ENCODE measurements around the gene LAMC3. TPM values are rescaled to one million over a fixed set of nuclear protein-coding genes. Genes with fewer than 3 reads are reported as not detected.
A peak's percentile ranks its signal among the peaks of the same experiment; 100 is the strongest.

Gene LAMC3
- total RNA-seq, 1 experiment from 2014 or later, result 91.8 TPM

DNA sequence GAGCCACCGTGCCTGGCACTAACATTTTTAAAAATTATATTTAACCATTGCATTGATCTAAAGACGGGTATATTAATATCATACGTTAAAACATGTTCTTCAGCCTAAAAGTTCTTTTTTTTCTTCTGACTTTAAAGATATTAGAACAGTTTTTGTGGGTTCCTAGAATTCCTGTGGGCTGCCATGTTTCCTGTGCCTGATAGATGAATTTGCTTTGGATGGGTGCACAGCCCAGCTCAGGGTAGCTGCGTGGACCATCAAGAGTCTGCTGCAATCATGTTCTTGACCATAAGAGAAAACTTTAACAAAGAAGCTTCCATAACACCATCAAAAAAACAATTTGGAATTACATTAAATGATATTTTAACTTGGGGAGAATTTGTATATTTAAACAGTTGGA, 2.4 kb upstream of the LAMC3 start:
- Histone ChIP-seq H3K4me3 (ENCODE audit: insufficient read depth, low read depth, low read length) (no peak overlapping the region), H3K36me3 (replicated peaks; ENCODE audit: control insufficient read depth, insufficient read depth, low read length) (no peaks in the 10 kb centered on the region), H3K27me3 (ENCODE audit: control insufficient read depth, insufficient read depth, low read length) (no peaks in the 10 kb centered on the region)
- DNase-seq, result no peak

GRCh38 chr9:131008086-131008485, 888 bp upstream of the LAMC3 start:
- no peak for DNase-seq
- no peak overlapping the region for H3K4me3 ChIP-seq (ENCODE audit: insufficient read depth, low read depth, low read length)
- no peaks in the 10 kb centered on the region for H3K27me3 ChIP-seq (ENCODE audit: control insufficient read depth, insufficient read depth, low read length)
- no peaks in the 10 kb centered on the region for H3K36me3 ChIP-seq (replicated peaks; ENCODE audit: control insufficient read depth, insufficient read depth, low read length)

DNA sequence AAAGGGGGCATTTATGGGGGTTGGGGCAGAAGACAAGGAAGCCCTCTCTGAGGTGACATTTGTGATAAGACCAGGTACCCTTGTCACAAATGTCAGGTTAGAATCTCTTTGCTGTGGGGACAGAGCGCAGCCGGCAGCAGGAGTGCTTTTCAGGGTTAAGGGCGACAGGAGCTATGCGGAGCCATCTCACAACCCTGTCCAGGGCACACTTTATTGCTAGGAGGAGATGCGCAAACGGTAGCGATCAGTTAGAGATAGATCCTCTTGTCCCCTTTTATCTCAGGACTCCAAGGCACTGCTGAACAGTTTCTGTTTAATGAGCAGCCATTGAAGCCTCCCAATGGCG, 438 bp upstream of the LAMC3 start:
- Histone ChIP-seq H3K27me3 (ENCODE audit: control insufficient read depth, insufficient read depth, low read length) (no peaks in the 10 kb centered on the region), H3K4me3 (ENCODE audit: insufficient read depth, low read depth, low read length) (peak overlapping the region; percentile 22), H3K36me3 (replicated peaks; ENCODE audit: control insufficient read depth, insufficient read depth, low read length) (no peaks in the 10 kb centered on the region)
- no peak for DNase-seq

DNA sequence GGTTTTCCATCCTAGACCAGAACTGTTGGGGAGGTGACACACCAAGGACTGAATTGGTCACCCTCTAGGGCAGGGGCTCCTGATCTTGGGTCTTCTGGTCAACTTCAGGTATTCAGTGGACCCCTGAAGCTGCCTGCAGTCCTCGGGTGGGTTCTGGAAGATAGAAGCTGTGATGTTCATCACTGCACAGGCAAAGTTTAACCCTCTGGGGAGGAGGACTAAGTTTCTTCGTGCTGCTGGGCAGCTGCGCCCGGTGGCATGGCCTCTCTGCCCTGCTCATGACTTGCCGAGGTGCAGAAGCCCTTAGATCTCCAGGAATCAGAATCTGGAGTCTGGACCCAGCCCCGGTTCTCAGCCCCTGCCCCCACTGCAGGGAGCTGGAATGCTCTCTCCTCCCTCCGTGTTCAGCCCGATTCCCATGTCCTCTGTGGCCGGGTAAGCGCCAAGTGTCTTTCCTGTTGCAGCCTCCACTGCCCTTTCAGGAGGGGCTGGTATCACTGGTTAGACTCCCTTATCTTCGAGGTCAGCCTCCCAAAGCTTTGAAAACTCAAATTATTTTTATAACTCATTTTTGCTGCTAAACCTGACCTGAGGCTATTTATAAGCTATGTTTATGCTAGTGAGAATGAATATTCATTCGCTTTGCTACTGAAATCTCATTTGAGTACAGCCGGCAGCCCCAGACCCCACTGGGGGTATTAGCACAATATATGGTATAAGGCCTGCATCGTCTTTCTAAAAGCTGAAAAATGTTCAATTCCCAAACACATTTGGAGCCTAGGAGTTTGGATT, 1.7 kb downstream of the LAMC3 start:
- Histone ChIP-seq H3K27me3 (ENCODE audit: control insufficient read depth, insufficient read depth, low read length) (no peaks in the 10 kb centered on the region), H3K4me3 (ENCODE audit: insufficient read depth, low read depth, low read length) (peak overlapping the region; percentile 71; the same call in 1 of the 2 replicates), H3K36me3 (replicated peaks; ENCODE audit: control insufficient read depth, insufficient read depth, low read length) (no peaks in the 10 kb centered on the region; the same call in 1 of the 2 replicates)
- DNase-seq, result peak; percentile 64

DNA sequence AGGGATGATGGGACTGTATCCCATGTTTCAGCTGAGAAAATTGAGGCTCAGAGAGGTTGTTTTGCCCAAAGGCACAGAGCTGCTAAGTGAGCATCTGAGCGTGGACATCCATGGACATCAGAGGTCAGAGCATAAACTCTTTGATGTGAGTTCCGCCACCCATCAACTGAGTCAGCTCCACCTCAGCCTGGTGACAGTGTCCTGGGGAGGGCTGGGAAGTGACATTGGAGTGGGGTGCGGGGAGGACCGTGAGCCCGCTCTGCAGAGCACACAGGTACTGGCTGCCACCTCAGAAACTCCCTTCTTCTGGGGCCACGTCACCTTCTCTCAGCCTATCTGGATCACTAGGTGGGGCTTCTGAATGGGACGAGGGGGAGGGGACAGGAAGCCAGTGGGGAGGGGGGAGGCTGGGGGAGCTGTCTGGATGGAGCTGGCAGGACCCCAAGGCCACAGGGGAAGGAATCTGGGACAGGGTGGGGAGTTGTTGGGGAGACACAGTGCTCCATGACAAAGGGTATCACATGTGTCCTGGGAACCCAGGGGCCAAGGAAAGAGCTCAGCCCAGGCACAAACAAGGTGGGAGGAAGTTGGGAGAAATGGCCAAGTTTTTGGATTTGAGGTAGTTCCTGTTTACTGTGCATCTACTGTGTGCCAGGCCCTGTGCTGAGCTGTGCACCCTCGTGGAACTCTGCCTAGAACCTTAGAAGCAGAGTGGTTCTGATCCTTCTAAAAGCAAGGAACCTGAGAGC, 2.5 kb downstream of the LAMC3 start:
- peak overlapping the region; percentile 71; the same call in 1 of the 2 replicates for H3K4me3 ChIP-seq (ENCODE audit: insufficient read depth, low read depth, low read length)
- peak; percentile 73 for DNase-seq
- H3K36me3 ChIP-seq (replicated peaks; ENCODE audit: control insufficient read depth, insufficient read depth, low read length), result no peaks in the 10 kb centered on the region; the same call in 1 of the 2 replicates
- H3K27me3 ChIP-seq (ENCODE audit: control insufficient read depth, insufficient read depth, low read length), result no peaks in the 10 kb centered on the region

DNA sequence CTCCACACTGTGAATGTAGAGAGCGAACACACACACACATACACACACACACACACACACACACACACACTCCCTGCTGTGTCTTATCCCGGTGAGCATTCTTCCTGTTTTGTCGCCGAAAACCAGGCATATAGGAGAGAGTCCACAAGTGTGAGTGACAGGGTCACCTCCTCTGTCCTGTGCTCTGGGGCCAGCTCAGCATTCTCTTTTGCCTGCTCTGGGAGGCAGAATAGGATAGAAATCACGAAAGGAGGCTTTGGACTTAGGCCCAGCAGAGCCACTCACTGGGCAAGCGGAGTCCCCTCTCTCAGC, 3.0 kb downstream of the LAMC3 start:
- peak; percentile 48 for DNase-seq
- H3K4me3 ChIP-seq (ENCODE audit: insufficient read depth, low read depth, low read length), result no peak overlapping the region
- H3K36me3 ChIP-seq (replicated peaks; ENCODE audit: control insufficient read depth, insufficient read depth, low read length), result no peaks in the 10 kb centered on the region; the same call in 1 of the 2 replicates
- no peaks in the 10 kb centered on the region for H3K27me3 ChIP-seq (ENCODE audit: control insufficient read depth, insufficient read depth, low read length)

- peak; percentile 69 for DNase-seq
- no peaks in the 10 kb centered on the region for H3K27me3 ChIP-seq (ENCODE audit: control insufficient read depth, insufficient read depth, low read length)
- no peaks in the 10 kb centered on the region; the same call in 1 of the 2 replicates for H3K36me3 ChIP-seq (replicated peaks; ENCODE audit: control insufficient read depth, insufficient read depth, low read length)
- H3K4me3 ChIP-seq (ENCODE audit: insufficient read depth, low read depth, low read length), result no peak overlapping the region
Measured at GRCh38 chr9:131012396-131012917, 3.5 kb downstream of the LAMC3 start.

DNA sequence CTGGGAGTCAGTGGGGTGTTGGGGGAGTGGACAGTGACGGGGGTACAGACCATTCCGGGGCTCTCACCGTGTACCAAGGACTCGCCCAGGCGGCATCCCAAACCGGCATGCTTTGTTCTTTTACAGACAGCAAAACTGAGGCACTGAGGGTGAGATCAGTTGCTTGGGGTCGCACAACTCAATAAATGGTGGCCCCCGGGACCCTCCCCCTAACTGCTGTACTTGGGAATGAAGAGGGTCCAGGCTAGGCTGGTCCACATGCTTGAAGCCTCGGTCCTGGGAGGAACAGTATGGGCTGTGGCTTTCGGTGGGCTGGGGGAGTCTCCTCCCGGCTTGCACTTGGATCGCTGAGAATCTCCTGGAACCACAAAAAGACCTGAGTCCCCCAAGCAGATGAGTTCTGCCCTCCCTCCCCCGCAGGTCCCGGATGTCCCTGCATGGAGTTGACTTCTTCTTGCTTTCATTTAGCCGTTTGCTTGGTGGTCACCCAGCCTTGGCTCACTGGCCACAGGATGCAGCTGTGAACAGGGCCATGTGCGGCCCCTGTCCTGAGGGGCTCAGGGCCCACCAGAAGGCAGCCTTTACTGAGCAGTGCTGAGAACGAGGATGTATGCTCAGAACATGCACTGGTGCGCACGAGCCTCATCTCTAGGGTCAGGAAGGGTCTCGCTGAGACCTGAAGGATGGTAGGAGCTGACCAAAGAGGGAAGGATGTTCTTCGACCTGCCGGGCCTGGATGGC, 4.2 kb downstream of the LAMC3 start:
- no peaks in the 10 kb centered on the region; the same call in 1 of the 2 replicates for H3K36me3 ChIP-seq (replicated peaks; ENCODE audit: control insufficient read depth, insufficient read depth, low read length)
- DNase-seq, result peak; percentile 60
- no peak overlapping the region for H3K4me3 ChIP-seq (ENCODE audit: insufficient read depth, low read depth, low read length)
- no peaks in the 10 kb centered on the region for H3K27me3 ChIP-seq (ENCODE audit: control insufficient read depth, insufficient read depth, low read length)

DNA sequence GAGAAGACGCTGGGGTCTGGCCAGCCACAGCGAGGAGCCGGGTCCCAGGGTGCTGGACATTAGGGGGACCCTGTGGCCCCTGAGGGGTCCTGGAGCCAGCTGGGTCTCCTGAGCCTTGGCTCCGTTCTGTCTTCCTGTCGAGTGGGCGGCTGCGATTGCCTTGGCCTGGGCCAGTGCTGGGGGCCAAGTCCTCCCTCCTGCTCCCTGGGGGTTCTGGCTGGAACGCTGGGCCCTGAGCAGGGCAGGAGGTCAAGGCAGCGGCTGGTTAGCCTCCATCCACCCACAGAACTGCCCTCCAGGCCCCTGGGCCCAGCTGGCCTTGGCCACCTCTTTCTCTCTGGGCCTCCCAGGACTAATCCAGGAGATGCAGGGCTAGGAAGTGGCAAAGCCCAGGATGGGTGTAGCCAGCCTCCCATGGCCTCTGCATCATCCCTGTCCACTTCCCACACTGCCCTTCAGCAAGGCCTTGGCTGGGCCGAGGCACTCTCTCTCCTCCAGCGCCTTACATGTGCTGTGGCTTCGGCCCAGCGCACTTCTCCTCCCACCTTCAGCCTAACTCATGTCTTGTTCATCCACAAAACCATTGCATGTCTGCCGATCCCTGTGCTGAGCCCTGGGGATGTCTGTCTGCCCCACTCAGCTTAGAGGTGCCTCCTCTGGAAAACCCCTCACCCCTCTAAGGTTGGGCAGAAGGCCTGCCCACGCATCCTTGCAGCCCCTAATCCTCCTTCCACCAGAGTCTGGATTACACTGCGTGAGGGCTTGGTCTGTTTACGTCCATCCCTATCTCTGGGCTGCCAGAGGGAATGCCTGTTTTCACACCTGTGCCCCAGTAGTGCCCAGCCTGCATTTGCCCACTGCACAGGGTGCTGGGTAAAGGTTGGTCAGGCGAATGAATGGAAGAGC, 5.0 kb downstream of the LAMC3 start:
- Histone ChIP-seq H3K36me3 (replicated peaks; ENCODE audit: control insufficient read depth, insufficient read depth, low read length) (no peaks in the 10 kb centered on the region; the same call in 1 of the 2 replicates), H3K4me3 (ENCODE audit: insufficient read depth, low read depth, low read length) (no peak overlapping the region), H3K27me3 (ENCODE audit: control insufficient read depth, insufficient read depth, low read length) (no peaks in the 10 kb centered on the region)
- no peak for DNase-seq

GRCh38 chr9:131015112-131015511, 6.1 kb downstream of the LAMC3 start:
- Histone ChIP-seq H3K36me3 (replicated peaks; ENCODE audit: control insufficient read depth, insufficient read depth, low read length) (no peaks in the 10 kb centered on the region; the same call in 1 of the 2 replicates), H3K4me3 (ENCODE audit: insufficient read depth, low read depth, low read length) (no peak overlapping the region)
- DNase-seq, result no peak

DNA sequence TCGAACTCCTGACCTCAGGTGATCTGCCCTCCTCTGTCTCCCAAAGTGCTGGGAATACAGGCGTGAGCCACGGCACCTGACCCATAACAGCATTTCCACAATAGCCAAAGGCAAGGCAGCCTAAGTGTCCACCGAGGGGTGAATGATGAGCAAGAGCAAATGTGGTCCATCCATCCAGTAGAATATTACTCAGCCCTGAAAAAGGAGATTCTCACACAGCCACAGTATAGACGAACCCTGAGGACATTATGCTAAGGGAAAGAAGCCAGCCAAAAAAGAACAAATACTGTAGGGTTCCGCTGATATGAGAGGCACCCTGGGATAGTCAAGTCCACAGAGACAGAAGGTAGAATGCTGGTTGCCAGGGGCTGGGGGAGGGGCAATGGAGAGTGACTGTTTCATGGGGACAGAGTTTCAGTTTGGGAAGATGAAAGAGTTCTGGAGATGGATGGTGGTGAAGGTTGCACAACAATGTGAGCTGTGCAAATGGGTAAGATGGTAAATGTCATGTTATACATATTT, 7.0 kb downstream of the LAMC3 start:
- H3K4me3 ChIP-seq (ENCODE audit: insufficient read depth, low read depth, low read length), result no peak overlapping the region
- no peak for DNase-seq
- H3K36me3 ChIP-seq (replicated peaks; ENCODE audit: control insufficient read depth, insufficient read depth, low read length), result no peaks in the 10 kb centered on the region; the same call in 1 of the 2 replicates
- no peaks in the 10 kb centered on the region for H3K27me3 ChIP-seq (ENCODE audit: control insufficient read depth, insufficient read depth, low read length)

More at GRCh38 chr9:131015112-131015511, 6.1 kb downstream of the LAMC3 start:
- H3K27me3 ChIP-seq (ENCODE audit: control insufficient read depth, insufficient read depth, low read length), result no peaks in the 10 kb centered on the region

DNA sequence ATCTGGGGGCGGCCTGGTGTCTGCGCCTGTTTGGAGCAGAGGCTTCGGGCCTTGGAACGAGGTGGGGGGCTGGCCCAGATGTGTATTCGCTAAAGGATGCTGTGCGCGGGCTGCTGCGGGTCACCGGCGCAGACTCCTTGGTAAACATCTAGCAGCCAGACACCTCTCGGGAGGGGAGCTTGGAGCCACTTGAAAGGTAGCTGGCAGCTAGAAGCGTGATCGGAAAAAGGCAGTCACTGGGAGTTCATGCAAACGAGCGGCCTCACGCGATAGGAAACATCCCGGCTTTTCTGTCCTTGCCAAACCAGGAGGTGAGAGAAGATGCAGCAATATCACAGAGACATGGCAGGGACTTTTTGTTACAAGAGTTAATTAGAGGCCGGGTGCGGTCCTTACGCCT, 8.1 kb downstream of the LAMC3 start:
- Histone ChIP-seq H3K36me3 (replicated peaks; ENCODE audit: control insufficient read depth, insufficient read depth, low read length) (no peaks in the 10 kb centered on the region; the same call in 1 of the 2 replicates), H3K27me3 (ENCODE audit: control insufficient read depth, insufficient read depth, low read length) (no peaks in the 10 kb centered on the region), H3K4me3 (ENCODE audit: insufficient read depth, low read depth, low read length) (no peak overlapping the region)
- no peak for DNase-seq

GRCh38 chr9:131018621-131019020, 9.6 kb downstream of the LAMC3 start:
- peak; percentile 83 for DNase-seq
- Histone ChIP-seq H3K4me3 (ENCODE audit: insufficient read depth, low read depth, low read length) (no peak overlapping the region), H3K27me3 (ENCODE audit: control insufficient read depth, insufficient read depth, low read length) (no peaks in the 10 kb centered on the region), H3K36me3 (replicated peaks; ENCODE audit: control insufficient read depth, insufficient read depth, low read length) (no peaks in the 10 kb centered on the region; the same call in 1 of the 2 replicates)

Measured in H7 (cell line).